Measurements from ENCODE around the gene NTPCR. TPM values are rescaled to one million over a fixed set of nuclear protein-coding genes. Genes with fewer than 3 reads are reported as not detected.

The NTPCR gene
- total RNA-seq, 1 experiment from 2014 or later, result 46.8 TPM

- no peaks in the 10 kb centered on the region for H3K27me3 ChIP-seq (ENCODE audit: control insufficient read depth, insufficient read depth, low read length)
- no peak for DNase-seq (ENCODE audit: low read depth, low spot score)
- H3K27ac ChIP-seq (ENCODE audit: low read length), result no peak overlapping the region
- ATAC-seq, result no peak
- CTCF ChIA-PET, result no interaction called here
- peaks cover 5% of the 10 kb centered on the region for H3K36me3 ChIP-seq (ENCODE audit: control insufficient read depth, insufficient read depth, low read length)
- H3K9me3 ChIP-seq (ENCODE audit: control insufficient read depth, insufficient read depth, low read depth, low read length), result 0 out of 2 replicates have a peak, but pooled peaks cover 6% of the 10 kb centered on the region
- in situ Hi-C loops (cut with HindIII; ENCODE audit: low pct_unique_long_range_greater_than_20kb, low sequenced_read_pairs), result no loop called here
- H3K4me3 ChIP-seq (ENCODE audit: low read depth in 2 of 2, low read length in 2 of 2), result no peak overlapping the region
- peaks cover 13% of the 10 kb centered on the region for H3K4me1 ChIP-seq (ENCODE audit: control insufficient read depth, insufficient read depth, low read length)
- POLR2A ChIA-PET, result no interaction called here
- no peak for TF ChIP-seq TCF7L2 (IDR thresholded peaks at IDR 0.05; ENCODE audit: low read depth, low read length)
- TF ChIP-seq POLR2AphosphoS5 (IDR thresholded peaks at IDR 0.05; ENCODE audit: low read depth, low read length), result no peak
- TF ChIP-seq, protein P1, sequence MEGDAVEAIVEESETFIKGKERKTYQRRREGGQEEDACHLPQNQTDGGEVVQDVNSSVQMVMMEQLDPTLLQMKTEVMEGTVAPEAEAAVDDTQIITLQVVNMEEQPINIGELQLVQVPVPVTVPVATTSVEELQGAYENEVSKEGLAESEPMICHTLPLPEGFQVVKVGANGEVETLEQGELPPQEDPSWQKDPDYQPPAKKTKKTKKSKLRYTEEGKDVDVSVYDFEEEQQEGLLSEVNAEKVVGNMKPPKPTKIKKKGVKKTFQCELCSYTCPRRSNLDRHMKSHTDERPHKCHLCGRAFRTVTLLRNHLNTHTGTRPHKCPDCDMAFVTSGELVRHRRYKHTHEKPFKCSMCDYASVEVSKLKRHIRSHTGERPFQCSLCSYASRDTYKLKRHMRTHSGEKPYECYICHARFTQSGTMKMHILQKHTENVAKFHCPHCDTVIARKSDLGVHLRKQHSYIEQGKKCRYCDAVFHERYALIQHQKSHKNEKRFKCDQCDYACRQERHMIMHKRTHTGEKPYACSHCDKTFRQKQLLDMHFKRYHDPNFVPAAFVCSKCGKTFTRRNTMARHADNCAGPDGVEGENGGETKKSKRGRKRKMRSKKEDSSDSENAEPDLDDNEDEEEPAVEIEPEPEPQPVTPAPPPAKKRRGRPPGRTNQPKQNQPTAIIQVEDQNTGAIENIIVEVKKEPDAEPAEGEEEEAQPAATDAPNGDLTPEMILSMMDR (IDR thresholded peaks at IDR 0.05), result no peak
- no peak for TF ChIP-seq SIN3A (IDR thresholded peaks at IDR 0.05; ENCODE audit: borderline replicate concordance, insufficient read depth, low read depth, low read length)
- TF ChIP-seq, protein P2, sequence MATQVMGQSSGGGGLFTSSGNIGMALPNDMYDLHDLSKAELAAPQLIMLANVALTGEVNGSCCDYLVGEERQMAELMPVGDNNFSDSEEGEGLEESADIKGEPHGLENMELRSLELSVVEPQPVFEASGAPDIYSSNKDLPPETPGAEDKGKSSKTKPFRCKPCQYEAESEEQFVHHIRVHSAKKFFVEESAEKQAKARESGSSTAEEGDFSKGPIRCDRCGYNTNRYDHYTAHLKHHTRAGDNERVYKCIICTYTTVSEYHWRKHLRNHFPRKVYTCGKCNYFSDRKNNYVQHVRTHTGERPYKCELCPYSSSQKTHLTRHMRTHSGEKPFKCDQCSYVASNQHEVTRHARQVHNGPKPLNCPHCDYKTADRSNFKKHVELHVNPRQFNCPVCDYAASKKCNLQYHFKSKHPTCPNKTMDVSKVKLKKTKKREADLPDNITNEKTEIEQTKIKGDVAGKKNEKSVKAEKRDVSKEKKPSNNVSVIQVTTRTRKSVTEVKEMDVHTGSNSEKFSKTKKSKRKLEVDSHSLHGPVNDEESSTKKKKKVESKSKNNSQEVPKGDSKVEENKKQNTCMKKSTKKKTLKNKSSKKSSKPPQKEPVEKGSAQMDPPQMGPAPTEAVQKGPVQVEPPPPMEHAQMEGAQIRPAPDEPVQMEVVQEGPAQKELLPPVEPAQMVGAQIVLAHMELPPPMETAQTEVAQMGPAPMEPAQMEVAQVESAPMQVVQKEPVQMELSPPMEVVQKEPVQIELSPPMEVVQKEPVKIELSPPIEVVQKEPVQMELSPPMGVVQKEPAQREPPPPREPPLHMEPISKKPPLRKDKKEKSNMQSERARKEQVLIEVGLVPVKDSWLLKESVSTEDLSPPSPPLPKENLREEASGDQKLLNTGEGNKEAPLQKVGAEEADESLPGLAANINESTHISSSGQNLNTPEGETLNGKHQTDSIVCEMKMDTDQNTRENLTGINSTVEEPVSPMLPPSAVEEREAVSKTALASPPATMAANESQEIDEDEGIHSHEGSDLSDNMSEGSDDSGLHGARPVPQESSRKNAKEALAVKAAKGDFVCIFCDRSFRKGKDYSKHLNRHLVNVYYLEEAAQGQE (IDR thresholded peaks at IDR 0.05; ENCODE audit: insufficient read depth in 1 of 2, low read depth in 2 of 2, low read length in 1 of 2), result no peak
- BruUV-seq (replicated peaks), result no TSS peak
- intact Hi-C loops (cut with micrococcal nuclease; ENCODE audit: unreplicated experiment), result no loop called here
These were observed 4.4 kb downstream of the NTPCR start for GRCh38 chr1:232954594-232955365.

GRCh38 chr1:232956081-232956480 lies 5.7 kb downstream of the NTPCR start:
- no TSS peak for BruUV-seq (replicated peaks)
- intact Hi-C loops (cut with micrococcal nuclease; ENCODE audit: unreplicated experiment), result no loop called here
- ATAC-seq, result no peak
- H3K4me1 ChIP-seq (ENCODE audit: control insufficient read depth, insufficient read depth, low read length), result peaks cover 13% of the 10 kb centered on the region
- H3K36me3 ChIP-seq (ENCODE audit: control insufficient read depth, insufficient read depth, low read length), result peaks cover 2% of the 10 kb centered on the region; the same call in 1 of the 2 replicates
- H3K9me3 ChIP-seq (ENCODE audit: control insufficient read depth, insufficient read depth, low read depth, low read length), result 0 out of 2 replicates have a peak, but pooled peaks cover 6% of the 10 kb centered on the region
- no peaks in the 10 kb centered on the region for H3K27me3 ChIP-seq (ENCODE audit: control insufficient read depth, insufficient read depth, low read length)
- no peak overlapping the region for H3K27ac ChIP-seq (ENCODE audit: low read length)
- POLR2A ChIA-PET, result no interaction called here
- H3K4me3 ChIP-seq (ENCODE audit: low read depth in 2 of 2, low read length in 2 of 2), result no peak overlapping the region
- CTCF ChIA-PET, result no interaction called here
- DNase-seq (ENCODE audit: low read depth, low spot score), result no peak
- in situ Hi-C loops (cut with HindIII; ENCODE audit: low pct_unique_long_range_greater_than_20kb, low sequenced_read_pairs), result no loop called here
- TF ChIP-seq TCF7L2 (IDR thresholded peaks at IDR 0.05; ENCODE audit: low read depth, low read length) (no peak), SIN3A (IDR thresholded peaks at IDR 0.05; ENCODE audit: borderline replicate concordance, insufficient read depth, low read depth, low read length) (no peak), POLR2AphosphoS5 (IDR thresholded peaks at IDR 0.05; ENCODE audit: low read depth, low read length) (no peak)

DNA sequence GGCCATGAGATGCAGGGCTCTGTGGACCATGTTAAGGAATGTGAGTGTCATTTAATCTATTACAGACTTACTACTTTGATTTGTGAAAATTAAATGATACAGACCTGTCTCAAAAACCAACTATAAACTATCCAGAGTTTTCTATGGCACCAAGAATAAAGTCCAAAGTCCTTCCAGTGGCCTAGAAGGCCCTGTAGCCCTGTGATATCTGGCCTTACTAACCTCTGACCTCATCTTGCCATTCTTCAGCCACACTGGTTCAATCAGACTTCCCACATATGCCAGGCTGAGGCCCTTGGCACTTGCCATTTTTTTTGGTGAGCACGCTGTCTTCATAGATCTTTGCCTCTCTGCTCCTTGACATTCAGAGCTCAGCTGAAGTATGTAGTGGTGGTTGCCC lies 7.7 kb downstream of the NTPCR start:
- ChIA-PET CTCF (no interaction called here), POLR2A (no interaction called here)
- Histone ChIP-seq H3K27me3 (ENCODE audit: control insufficient read depth, insufficient read depth, low read length) (no peaks in the 10 kb centered on the region), H3K4me1 (ENCODE audit: control insufficient read depth, insufficient read depth, low read length) (peaks cover 1% of the 10 kb centered on the region), H3K4me3 (ENCODE audit: low read depth in 2 of 2, low read length in 2 of 2) (no peak overlapping the region), H3K27ac (ENCODE audit: low read length) (no peak overlapping the region), H3K9me3 (ENCODE audit: control insufficient read depth, insufficient read depth, low read depth, low read length) (0 out of 2 replicates have a peak, but pooled peaks cover 6% of the 10 kb centered on the region), H3K36me3 (ENCODE audit: control insufficient read depth, insufficient read depth, low read length) (peaks cover 2% of the 10 kb centered on the region; the same call in 1 of the 2 replicates)
- intact Hi-C loops (cut with micrococcal nuclease; ENCODE audit: unreplicated experiment) (no loop called here), in situ Hi-C loops (cut with HindIII; ENCODE audit: low pct_unique_long_range_greater_than_20kb, low sequenced_read_pairs) (no loop called here)
- BruUV-seq (replicated peaks), result no TSS peak
- DNase-seq (ENCODE audit: low read depth, low spot score), result no peak
- no peak for ATAC-seq
- TF ChIP-seq SIN3A (IDR thresholded peaks at IDR 0.05; ENCODE audit: borderline replicate concordance, insufficient read depth, low read depth, low read length) (no peak), TCF7L2 (IDR thresholded peaks at IDR 0.05; ENCODE audit: low read depth, low read length) (no peak), POLR2AphosphoS5 (IDR thresholded peaks at IDR 0.05; ENCODE audit: low read depth, low read length) (no peak)
- TF ChIP-seq, protein P2 (IDR thresholded peaks at IDR 0.05; ENCODE audit: insufficient read depth in 1 of 2, low read depth in 2 of 2, low read length in 1 of 2), result no peak
- TF ChIP-seq, protein P1 (IDR thresholded peaks at IDR 0.05), result no peak

All from Panc1 (cell line).